ENCODE results near the gene USP15.

USP15 gene

DNA sequence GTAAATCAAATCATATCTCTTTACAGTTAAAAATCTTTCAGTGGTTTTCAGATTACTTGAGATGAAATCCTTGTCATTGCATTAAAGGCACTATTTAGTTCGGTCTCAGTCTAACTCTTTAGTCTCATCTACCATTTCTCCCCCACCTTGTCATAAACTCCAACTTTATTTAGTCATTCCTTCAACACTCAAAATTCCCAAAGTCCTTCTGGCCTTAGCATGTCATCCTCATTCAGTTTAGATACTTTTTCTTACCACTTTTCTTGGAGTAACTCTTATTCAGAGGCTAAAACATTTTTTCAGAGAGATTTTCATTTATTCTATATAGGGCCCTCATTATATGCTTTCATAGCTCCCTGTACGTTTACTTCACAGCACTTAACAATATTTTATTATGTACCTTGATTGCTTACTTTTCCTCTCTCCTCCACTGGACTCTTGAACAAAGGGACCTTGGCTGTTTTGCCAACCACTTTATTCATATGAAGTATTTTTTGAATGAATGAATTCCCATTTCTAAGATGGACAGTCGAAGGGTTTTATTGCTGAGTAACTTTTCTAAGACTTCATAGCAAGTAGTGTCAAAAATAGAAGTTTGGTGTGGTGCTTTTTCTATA is 12.8 kb downstream of the USP15 start:
- DNase-seq: no peak
- TF ChIP-seq EZH2 (optimal IDR thresholded peaks at IDR 0.05; ENCODE audit: low read depth, low read length) (no peak), EZH2phosphoT487 (IDR thresholded peaks at IDR 0.05; ENCODE audit: low read length) (no peak)
- TF ChIP-seq, protein P1, sequence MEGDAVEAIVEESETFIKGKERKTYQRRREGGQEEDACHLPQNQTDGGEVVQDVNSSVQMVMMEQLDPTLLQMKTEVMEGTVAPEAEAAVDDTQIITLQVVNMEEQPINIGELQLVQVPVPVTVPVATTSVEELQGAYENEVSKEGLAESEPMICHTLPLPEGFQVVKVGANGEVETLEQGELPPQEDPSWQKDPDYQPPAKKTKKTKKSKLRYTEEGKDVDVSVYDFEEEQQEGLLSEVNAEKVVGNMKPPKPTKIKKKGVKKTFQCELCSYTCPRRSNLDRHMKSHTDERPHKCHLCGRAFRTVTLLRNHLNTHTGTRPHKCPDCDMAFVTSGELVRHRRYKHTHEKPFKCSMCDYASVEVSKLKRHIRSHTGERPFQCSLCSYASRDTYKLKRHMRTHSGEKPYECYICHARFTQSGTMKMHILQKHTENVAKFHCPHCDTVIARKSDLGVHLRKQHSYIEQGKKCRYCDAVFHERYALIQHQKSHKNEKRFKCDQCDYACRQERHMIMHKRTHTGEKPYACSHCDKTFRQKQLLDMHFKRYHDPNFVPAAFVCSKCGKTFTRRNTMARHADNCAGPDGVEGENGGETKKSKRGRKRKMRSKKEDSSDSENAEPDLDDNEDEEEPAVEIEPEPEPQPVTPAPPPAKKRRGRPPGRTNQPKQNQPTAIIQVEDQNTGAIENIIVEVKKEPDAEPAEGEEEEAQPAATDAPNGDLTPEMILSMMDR (IDR thresholded peaks at IDR 0.05; ENCODE audit: low read length): no peak
- Histone ChIP-seq H2AFZ (ENCODE audit: low read length) (no peak overlapping the region), H3K36me3 (replicated peaks; ENCODE audit: insufficient read depth, low read length) (no peaks in the 10 kb centered on the region; the same call in 1 of the 2 replicates), H3K9ac (ENCODE audit: low read length) (no peak overlapping the region), H3F3A (ENCODE audit: insufficient read depth, low read length) (no peaks in the 10 kb centered on the region), H3K4me3 (ENCODE audit: low read length) (no peak overlapping the region), H3K9me2 (replicated peaks; ENCODE audit: insufficient read depth, low read length) (no peaks in the 10 kb centered on the region), H4K20me1 (ENCODE audit: insufficient read depth, low read length) (peaks cover 89% of the 10 kb centered on the region), H3K4me1 (ENCODE audit: low read length) (no peaks in the 10 kb centered on the region), H3K27ac (ENCODE audit: low read length) (no peak overlapping the region), H3K9me3 (replicated peaks; ENCODE audit: insufficient read depth, low read length) (no peaks in the 10 kb centered on the region), H3K27me3 (replicated peaks; ENCODE audit: insufficient read depth, low read length) (no peaks in the 10 kb centered on the region), H3K4me2 (ENCODE audit: low read depth, low read length) (no peak overlapping the region), H3K79me2 (ENCODE audit: low read length) (peaks cover 100% of the 10 kb centered on the region)

DNA sequence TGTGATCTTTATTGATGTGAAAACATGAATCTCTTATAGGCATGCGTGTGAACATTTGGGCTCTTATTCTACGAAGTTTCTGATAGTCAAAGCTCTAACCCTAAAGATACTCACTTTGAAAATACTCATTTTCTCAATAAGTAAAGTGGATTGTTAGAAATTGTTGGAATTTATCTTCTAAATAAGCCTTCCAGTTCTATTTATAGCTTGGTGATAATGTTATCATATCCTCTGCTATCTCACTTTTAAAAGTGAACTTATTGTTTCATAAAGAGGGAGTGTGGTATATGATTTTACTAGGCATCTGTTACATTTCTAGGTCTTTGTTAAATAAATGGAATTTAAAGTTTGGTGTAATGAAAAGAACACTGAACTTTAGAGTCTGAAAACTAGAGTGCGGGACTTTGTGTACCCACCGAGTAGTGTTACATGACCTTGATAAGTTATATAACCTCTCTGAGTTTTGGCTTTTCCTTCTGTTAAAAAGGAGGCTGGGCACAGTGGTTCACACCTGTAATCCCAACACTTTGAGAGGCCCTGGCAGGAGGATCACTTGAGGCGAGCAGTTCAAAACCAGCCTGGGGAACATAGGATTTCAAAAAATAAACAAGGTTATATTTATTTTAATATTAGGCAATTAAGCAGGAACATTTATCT is 13.6 kb downstream of the USP15 start:
- H3F3A ChIP-seq (ENCODE audit: insufficient read depth, low read length): no peaks in the 10 kb centered on the region
- H3K27me3 ChIP-seq (replicated peaks; ENCODE audit: insufficient read depth, low read length): no peaks in the 10 kb centered on the region
- no peak overlapping the region for H3K4me3 ChIP-seq (ENCODE audit: low read length)
- H3K4me1 ChIP-seq (ENCODE audit: low read length): no peaks in the 10 kb centered on the region
- peaks cover 87% of the 10 kb centered on the region for H4K20me1 ChIP-seq (ENCODE audit: insufficient read depth, low read length)
- no peaks in the 10 kb centered on the region; the same call in 1 of the 2 replicates for H3K36me3 ChIP-seq (replicated peaks; ENCODE audit: insufficient read depth, low read length)
- H3K9me3 ChIP-seq (replicated peaks; ENCODE audit: insufficient read depth, low read length): no peaks in the 10 kb centered on the region
- H3K79me2 ChIP-seq (ENCODE audit: low read length): peaks cover 100% of the 10 kb centered on the region
- TF ChIP-seq EZH2 (optimal IDR thresholded peaks at IDR 0.05; ENCODE audit: low read depth, low read length) (no peak), EZH2phosphoT487 (IDR thresholded peaks at IDR 0.05; ENCODE audit: low read length) (no peak)
- TF ChIP-seq, protein P1 (IDR thresholded peaks at IDR 0.05; ENCODE audit: low read length): no peak
- DNase-seq: no peak
- H3K9me2 ChIP-seq (replicated peaks; ENCODE audit: insufficient read depth, low read length): no peaks in the 10 kb centered on the region
- H3K4me2 ChIP-seq (ENCODE audit: low read depth, low read length): no peak overlapping the region
- H2AFZ ChIP-seq (ENCODE audit: low read length): no peak overlapping the region
- H3K9ac ChIP-seq (ENCODE audit: low read length): no peak overlapping the region
- H3K27ac ChIP-seq (ENCODE audit: low read length): no peak overlapping the region

DNA sequence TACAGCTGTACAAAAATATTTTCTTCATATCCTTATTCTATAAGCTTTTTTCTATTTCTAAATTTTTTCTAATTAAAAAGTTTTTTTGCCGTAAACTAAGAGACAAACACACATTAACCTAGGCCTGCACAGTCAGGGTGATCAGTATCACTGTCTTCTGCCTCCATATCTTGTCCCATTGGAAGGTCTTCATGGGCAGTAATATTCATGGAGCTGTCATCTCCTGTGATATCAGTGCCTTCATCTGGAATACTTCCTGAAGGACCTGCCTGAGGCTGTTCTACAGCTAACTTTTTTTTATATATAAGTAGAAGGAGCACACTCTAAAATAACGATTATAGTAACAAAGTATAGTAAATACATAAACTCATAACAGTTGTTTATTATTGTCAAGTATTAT is 17.8 kb downstream of the USP15 start:
- Histone ChIP-seq H3K27me3 (replicated peaks; ENCODE audit: insufficient read depth, low read length) (no peaks in the 10 kb centered on the region), H3F3A (ENCODE audit: insufficient read depth, low read length) (no peaks in the 10 kb centered on the region), H3K9me2 (replicated peaks; ENCODE audit: insufficient read depth, low read length) (no peaks in the 10 kb centered on the region), H3K79me2 (ENCODE audit: low read length) (peaks cover 99% of the 10 kb centered on the region), H4K20me1 (ENCODE audit: insufficient read depth, low read length) (peaks cover 78% of the 10 kb centered on the region), H3K9ac (ENCODE audit: low read length) (no peak overlapping the region), H3K36me3 (replicated peaks; ENCODE audit: insufficient read depth, low read length) (no peaks in the 10 kb centered on the region; the same call in 1 of the 2 replicates), H3K4me3 (ENCODE audit: low read length) (no peak overlapping the region), H3K9me3 (replicated peaks; ENCODE audit: insufficient read depth, low read length) (no peaks in the 10 kb centered on the region), H3K4me2 (ENCODE audit: low read depth, low read length) (no peak overlapping the region), H3K27ac (ENCODE audit: low read length) (no peak overlapping the region), H3K4me1 (ENCODE audit: low read length) (peaks cover 4% of the 10 kb centered on the region; the same call in 1 of the 2 replicates), H2AFZ (ENCODE audit: low read length) (no peak overlapping the region)
- TF ChIP-seq EZH2 (optimal IDR thresholded peaks at IDR 0.05; ENCODE audit: low read depth, low read length) (no peak), EZH2phosphoT487 (IDR thresholded peaks at IDR 0.05; ENCODE audit: low read length) (no peak)
- TF ChIP-seq, protein P1 (IDR thresholded peaks at IDR 0.05; ENCODE audit: low read length): no peak
- no peak for DNase-seq

Data from MM.1S (cell line).